Measurements from ENCODE around the gene BICC1.

DNA sequence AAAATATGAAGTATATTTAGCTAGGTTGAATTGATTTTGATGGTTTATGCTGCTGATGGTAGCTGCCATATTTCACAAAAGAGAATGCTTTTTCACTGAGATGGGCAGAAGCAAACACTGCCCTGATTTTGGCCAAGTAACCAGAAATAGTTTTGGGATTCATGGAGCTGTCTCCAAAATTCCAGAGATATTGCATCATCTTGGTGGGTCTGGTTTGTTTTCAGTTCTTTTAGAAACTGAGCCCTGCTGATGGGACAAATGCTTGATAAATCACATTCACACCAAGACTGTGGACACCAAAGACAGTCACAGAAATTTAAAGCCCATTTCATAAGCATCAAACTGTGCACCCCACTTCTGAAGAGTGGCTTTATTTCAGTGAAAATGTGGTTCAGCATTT lies 140.5 kb downstream of the BICC1 start:
- TF ChIP-seq POLR2A (IDR thresholded peaks at IDR 0.05) (no peak), CTCF (IDR thresholded peaks at IDR 0.05) (no peak)
